Loucy (cell line): ENCODE results near the gene FAM3B.

ENCODE experiments used
- H2AFZ ChIP-seq: fragments of 200-600 bp; sonication (generic); 2 replicates; pipeline ENCODE4 v1.6.0; 2016; ENCODE audit warnings: antibody characterized with exemption, mild to moderate bottlenecking, low read length, moderate library complexity
- H3F3A ChIP-seq: fragments of 200-600 bp; 2 replicates; pipeline ENCODE4 v1.6.0; 2016; ENCODE audit warnings: antibody characterized with exemption, low read depth, mild to moderate bottlenecking
- H3K27me3 ChIP-seq: fragments of 200-600 bp; sonication (generic); 2 replicates; pipeline ENCODE4 v1.6.1; 2014; ENCODE audit warnings: low read length, mild to moderate bottlenecking; ENCODE audit not compliant: insufficient read depth, poor library complexity, severe bottlenecking
- H3K36me3 ChIP-seq: fragments of 200-600 bp; sonication (generic); 2 replicates; pipeline ENCODE4 v1.6.1; 2016; ENCODE audit warnings: low read length; ENCODE audit not compliant: insufficient read depth
- H3K4me1 ChIP-seq: fragments of 200-600 bp; sonication (generic); 2 replicates; pipeline ENCODE4 v1.5.1; 2014; ENCODE audit warnings: low read length, mild to moderate bottlenecking; ENCODE audit not compliant: insufficient read depth, poor library complexity, severe bottlenecking
- H3K4me2 ChIP-seq: fragments of 200-600 bp; sonication (generic); 2 replicates; pipeline ENCODE4 v1.6.0; 2014; ENCODE audit warnings: antibody characterized with exemption, low read length, low read depth, mild to moderate bottlenecking; ENCODE audit not compliant: poor library complexity, severe bottlenecking
- H3K4me3 ChIP-seq: fragments of 200-600 bp; sonication (generic); 2 replicates; pipeline ENCODE4 v1.5.1; 2014; ENCODE audit warnings: low read length, mild to moderate bottlenecking, mixed read lengths; ENCODE audit not compliant: poor library complexity, severe bottlenecking
- H3K79me2 ChIP-seq: fragments of 200-600 bp; sonication (generic); 2 replicates; pipeline ENCODE4 v1.6.1; 2014; ENCODE audit warnings: low read length; ENCODE audit not compliant: insufficient read depth
- H3K9ac ChIP-seq: fragments of 200-600 bp; sonication (generic); 2 replicates; pipeline ENCODE4 v1.6.0; 2014; ENCODE audit warnings: mild to moderate bottlenecking, low read depth, low read length, moderate library complexity; ENCODE audit not compliant: poor library complexity, severe bottlenecking
- H3K9me2 ChIP-seq: fragments of 200-600 bp; sonication (generic); replicated peaks from 2 replicates; pipeline ENCODE4 v1.6.1; 2016; ENCODE audit warnings: low read depth, low read length, mixed read lengths
- H3K9me3 ChIP-seq: fragments of 200-600 bp; sonication (generic); 2 replicates; pipeline ENCODE4 v1.6.1; 2014; ENCODE audit warnings: mild to moderate bottlenecking, antibody characterized with exemption, low read length, low read depth; ENCODE audit not compliant: insufficient read depth
- H4K20me1 ChIP-seq: fragments of 200-600 bp; sonication (generic); 2 replicates; pipeline ENCODE4 v1.6.0; 2014; ENCODE audit warnings: antibody characterized with exemption, low read length, mild to moderate bottlenecking; ENCODE audit not compliant: insufficient read depth, poor library complexity, severe bottlenecking
- CTCF ChIP-seq: fragments of 200-600 bp; sonication (generic); conservative IDR thresholded peaks from 2 replicates; pipeline ENCODE4 v1.5.1; 2014; ENCODE audit warnings: mild to moderate bottlenecking, antibody characterized with exemption, low read length
- EZH2phosphoT487 ChIP-seq: fragments of 200-600 bp; IDR thresholded peaks from 2 replicates; pipeline ENCODE4 v1.6.1; 2018; ENCODE audit warnings: antibody characterized with exemption, mild to moderate bottlenecking, moderate library complexity, borderline replicate concordance

The FAM3B gene

GRCh38 chr21:41379901-41380300, 63.3 kb downstream of the FAM3B start:
- H3K9me2 ChIP-seq: no peaks in the 10 kb centered on the region
- no peak overlapping the region for H3K4me2 ChIP-seq
- no peaks in the 10 kb centered on the region for H4K20me1 ChIP-seq
- no peak overlapping the region for H3K4me3 ChIP-seq
- H3K27me3 ChIP-seq: no peaks in the 10 kb centered on the region
- peaks cover 11% of the 10 kb centered on the region; the same call in 1 of the 2 replicates for H3K79me2 ChIP-seq
- no peaks in the 10 kb centered on the region for H3F3A ChIP-seq
- TF ChIP-seq EZH2phosphoT487: no peak
- TF ChIP-seq CTCF: no peak
- peaks cover 5% of the 10 kb centered on the region for H3K4me1 ChIP-seq
- H2AFZ ChIP-seq: no peak overlapping the region
- no peak overlapping the region for H3K9ac ChIP-seq
- peaks cover 73% of the 10 kb centered on the region; the same call in 1 of the 2 replicates for H3K36me3 ChIP-seq
- H3K9me3 ChIP-seq: no peaks in the 10 kb centered on the region

GRCh38 chr21:41381731-41382130, 65.1 kb downstream of the FAM3B start:
- Histone ChIP-seq H3K36me3 (peaks cover 86% of the 10 kb centered on the region; the same call in 1 of the 2 replicates), H3K9ac (no peak overlapping the region), H3F3A (no peaks in the 10 kb centered on the region), H3K79me2 (no peaks in the 10 kb centered on the region), H3K4me1 (no peaks in the 10 kb centered on the region), H3K9me2 (no peaks in the 10 kb centered on the region), H3K4me3 (no peak overlapping the region), H3K4me2 (no peak overlapping the region), H2AFZ (no peak overlapping the region), H3K27me3 (no peaks in the 10 kb centered on the region), H4K20me1 (no peaks in the 10 kb centered on the region), H3K9me3 (no peaks in the 10 kb centered on the region)
- TF ChIP-seq EZH2phosphoT487 (no peak), CTCF (no peak)

GRCh38 chr21:41387042-41387819, 70.6 kb downstream of the FAM3B start:
- H3K36me3 ChIP-seq: peaks cover 69% of the 10 kb centered on the region; the same call in 1 of the 2 replicates
- no peak overlapping the region for H3K4me2 ChIP-seq
- no peaks in the 10 kb centered on the region for H3K27me3 ChIP-seq
- H3K79me2 ChIP-seq: no peaks in the 10 kb centered on the region
- no peak overlapping the region for H3K9ac ChIP-seq
- no peaks in the 10 kb centered on the region for H3F3A ChIP-seq
- no peaks in the 10 kb centered on the region for H3K9me3 ChIP-seq
- no peak for TF ChIP-seq EZH2phosphoT487
- TF ChIP-seq CTCF: no peak
- no peaks in the 10 kb centered on the region for H3K9me2 ChIP-seq
- no peak overlapping the region for H2AFZ ChIP-seq
- H3K4me1 ChIP-seq: no peaks in the 10 kb centered on the region
- H3K4me3 ChIP-seq: no peak overlapping the region
- no peaks in the 10 kb centered on the region for H4K20me1 ChIP-seq
